LNCAP (cell line): ENCODE measurements around the gene POTEF.
"Not testable (repeated sequence)": the region's sequence is repeated elsewhere in the genome, so short reads cannot be mapped to it uniquely, and the experiment has no call there.

Experiments used
- CTCF ChIP-seq: fragments of 450-650 bp; IDR thresholded peaks from 2 replicates; pipeline ENCODE4 v1.5.1; 2017; ENCODE audit warnings: mild to moderate bottlenecking

POTEF gene

GRCh38 chr2:130129120-130129829 lies at the start of gene POTEF:
Gene POTEF (minus strand): TSS chr2:130129222. CDS start chr2:130120515, 8,707 bp downstream.
- TF ChIP-seq CTCF, result not testable (repeated sequence)

- no peak for TF ChIP-seq CTCF
Measured at GRCh38 chr2:130169896-130170295, 40.9 kb upstream of the POTEF start.

GRCh38 chr2:130165293-130166016 lies 36.4 kb upstream of the POTEF start:
- TF ChIP-seq CTCF, result no peak

- TF ChIP-seq CTCF, result no peak
Measured at GRCh38 chr2:130162968-130163367, 33.9 kb upstream of the POTEF start.

GRCh38 chr2:130160131-130160530 lies 31.1 kb upstream of the POTEF start:
- no peak for TF ChIP-seq CTCF

- no peak for TF ChIP-seq CTCF
Measured at GRCh38 chr2:130158631-130159030, 29.6 kb upstream of the POTEF start.

GRCh38 chr2:130156624-130157004 lies 27.6 kb upstream of the POTEF start:
- no peak for TF ChIP-seq CTCF
